ENCODE measurements around the gene ABCC1.

GRCh38 chr16:16145286-16145685, 195.9 kb downstream of the ABCC1 start:
- TF ChIP-seq POLR2A (IDR thresholded peaks at IDR 0.05; ENCODE audit: low read length) (no peak), GATA1 (IDR thresholded peaks at IDR 0.05; ENCODE audit: low read depth, low read length) (no peak)
